K562 (cell line): ENCODE data around the gene MYOM1. TPM values are rescaled to one million over a fixed set of nuclear protein-coding genes. Genes with fewer than 3 reads are reported as not detected.

Source experiments
- ATAC-seq: fragments of 200-7000 bp; cut with Tn5 transposase; 3 replicates; pipeline ENCODE4 v1.9.1; 2020; ENCODE audit warnings: moderate library complexity
- BruUV-seq: library from RNA; stranded (reverse); fragments of 400-500 nt; replicated peaks from 2 replicates; lab custom pipeline; 2021; lab: Mats Ljungman, UMichigan
- CTCF ChIA-PET: fragments of 300-600 bp; formaldehyde crosslinking; extraction: SDS; loops from one replicate; lab custom pipeline; 2021; ENCODE audit warnings: low intra/inter-chr PET ratio; lab: Yijun Ruan, JAX
- POLR2A ChIA-PET: fragments of 300-600, 350-650 bp; sonication (Branson Sonifier 250); formaldehyde crosslinking; extraction: SDS; loops from one replicate; lab custom pipeline; 2021; ENCODE audit warnings: antibody characterized with exemption, inconsistent platforms; lab: Yijun Ruan, JAX
- DNase-seq, 4 experiments: peaks; one replicate each; pipeline versions ENCODE4 v3.0.0 to v3.0.0-alpha.2; 2011 to 2018; ENCODE audit warnings: low spot score in 3 of 4, mixed read lengths in 3 of 4; ENCODE audit errors: extremely low read depth in 1 of 4
- FAIRE-seq: peaks from 2 replicates; lab custom pipeline; 2011; peaks lifted over from hg19 to GRCh38; lab: Jason Lieb, UNC
- H2AFZ ChIP-seq: 2 replicates; pipeline ENCODE4 v1.6.0; 2011; ENCODE audit warnings: low read depth, low read length, control low read depth, inconsistent platforms
- H3K27ac ChIP-seq: fragments of 200-600 bp; 3 replicates; pipeline ENCODE4 v1.8.0; 2011; ENCODE audit warnings: low read depth, mild to moderate bottlenecking, control low read depth, inconsistent platforms, low read length, moderate library complexity, mixed read lengths; ENCODE audit errors: extremely low read depth
- H3K27me3 ChIP-seq, 2 experiments: fragments of 300-600 bp in 1 of 2; 2 replicates in 1 of 2; 3 replicates in 1 of 2; pipeline versions ENCODE4 v1.6.0 to v1.8.0; 2011; ENCODE audit warnings: inconsistent platforms in 2 of 2, low read length in 2 of 2, mild to moderate bottlenecking in 1 of 2, mixed read lengths in 1 of 2, moderate library complexity in 1 of 2; ENCODE audit not compliant: control insufficient read depth in 2 of 2, insufficient read depth in 2 of 2
- H3K36me3 ChIP-seq: fragments of 300-600 bp; 3 replicates; pipeline ENCODE4 v1.8.0; 2011; ENCODE audit warnings: mild to moderate bottlenecking, low read length, inconsistent platforms; ENCODE audit not compliant: control insufficient read depth, insufficient read depth
- H3K4me1 ChIP-seq, 2 experiments: fragments of 200-600 bp in 1 of 2; replicated peaks in 1 of 2; 2 replicates in 1 of 2; 3 replicates in 1 of 2; pipeline versions ENCODE4 v1.5.1 to v1.8.0; 2011; ENCODE audit warnings: inconsistent platforms in 2 of 2, low read length in 2 of 2, mild to moderate bottlenecking in 1 of 2, mixed read lengths in 1 of 2, moderate library complexity in 1 of 2; ENCODE audit not compliant: control insufficient read depth in 2 of 2, insufficient read depth in 2 of 2
- H3K4me2 ChIP-seq: 2 replicates; pipeline ENCODE4 v1.6.1; 2011; ENCODE audit warnings: low read length, control low read depth, inconsistent platforms, mixed read lengths; ENCODE audit not compliant: insufficient read depth
- H3K4me3 ChIP-seq: fragments of 200-600 bp; sonication (generic), shearing (Covaris generic); 2 replicates; pipeline ENCODE4 v1.5.1; 2016; ENCODE audit warnings: control low read depth, inconsistent platforms
- H3K79me2 ChIP-seq: fragments of 200-600 bp; 3 replicates; pipeline ENCODE4 v1.8.0; 2011; ENCODE audit warnings: low read length, inconsistent platforms; ENCODE audit not compliant: control insufficient read depth, insufficient read depth
- H3K9ac ChIP-seq, 2 experiments: 2 replicates each; pipeline versions ENCODE4 v1.6.0 to v1.6.1; 2011; ENCODE audit warnings: low read depth in 2 of 2, low read length in 2 of 2, control low read depth in 1 of 2, inconsistent platforms in 1 of 2, mild to moderate bottlenecking in 1 of 2, mixed read lengths in 1 of 2; ENCODE audit not compliant: insufficient read depth in 1 of 2
- H3K9me1 ChIP-seq: one replicate; pipeline ENCODE4 v1.6.0; 2011; ENCODE audit warnings: inconsistent platforms, mild to moderate bottlenecking, low read length, moderate library complexity; ENCODE audit not compliant: control insufficient read depth, insufficient read depth
- H3K9me3 ChIP-seq: replicated peaks from 2 replicates; pipeline ENCODE4 v1.5.1; 2011; ENCODE audit warnings: low read depth, low read length, inconsistent platforms; ENCODE audit not compliant: control insufficient read depth, insufficient read depth
- H4K20me1 ChIP-seq: replicated peaks from 2 replicates; pipeline ENCODE4 v1.6.1; 2011; ENCODE audit warnings: low read length, inconsistent platforms, mixed read lengths; ENCODE audit not compliant: control insufficient read depth, insufficient read depth
- RBM14 ChIP-seq: fragments of 200-400 bp; formaldehyde crosslinking; IDR thresholded peaks from 2 replicates; pipeline ENCODE4 v1.6.1; 2018; ENCODE audit warnings: low read depth, mild to moderate bottlenecking, low read length, moderate library complexity, borderline replicate concordance; ENCODE audit not compliant: insufficient read depth
- SRSF7 ChIP-seq: fragments of 200-400 bp; formaldehyde crosslinking; optimal IDR thresholded peaks from 2 replicates; pipeline ENCODE3; 2017; ENCODE audit warnings: mild to moderate bottlenecking, low read depth, low read length
- YY1 ChIP-seq, 3 experiments: IDR thresholded peaks; 2 replicates each; pipeline ENCODE4 v1.6.1; 2011; ENCODE audit warnings: low read length in 2 of 3, mild to moderate bottlenecking in 2 of 3, moderate library complexity in 2 of 3, borderline replicate concordance in 1 of 3, control low read depth in 1 of 3, low read depth in 1 of 3; ENCODE audit not compliant: insufficient read depth in 3 of 3, insufficient replicate concordance in 2 of 3, control insufficient read depth in 1 of 3, insufficient read length in 1 of 3; ENCODE audit errors: extremely low read depth in 1 of 3
- ZNF592 ChIP-seq: fragments of 450-650 bp; IDR thresholded peaks from 2 replicates; pipeline ENCODE4 v1.6.1; 2017; ENCODE audit warnings: antibody characterized with exemption, mild to moderate bottlenecking
- ZNF717 ChIP-seq: fragments of 250-450 bp; sonication (Bioruptor Pico); IDR thresholded peaks from 2 replicates; pipeline ENCODE4 v1.5.0; 2021
- WGBS: fragments of 100-300 bp; shearing (Covaris generic); methylation state at CpG from one replicate; pipeline ENCODE4 v1.1.6; 2016; ENCODE audit warnings: low coverage, mixed read lengths; ENCODE audit not compliant: insufficient coverage; ENCODE audit errors: missing lambda C conversion rate; 5-methylcytosine and 5-hydroxymethylcytosine counted together
- in situ Hi-C: fragments of 300-500 bp; cut with MboI; formaldehyde crosslinking; loops from 4 replicates; pipeline ENCODE4 v1.15.0; 2018; ENCODE audit warnings: inconsistent platforms, mixed read lengths
- intact Hi-C: fragments of 100-400 bp; cut with micrococcal nuclease; formaldehyde crosslinking; loops from 2 replicates; pipeline ENCODE4 v1.14.2; 2022
- polyA plus RNA-seq, 8 experiments: library from polyadenylated mRNA; depleted of rRNA in 4 of 8; stranded (reverse) in 5 of 8; unstranded in 3 of 8; fragments of >200 nt; fragmentation: Nextera tagmentation in 2 of 8; fragmentation: Illumina TruSeq in 1 of 8; extraction: Ambion mirVana in 2 of 8; extraction: Trizol in 1 of 8; gene quantifications; 2 replicates each; pipeline versions ENCODE4 v1.2.1 to v1.2.3, GENCODE V29; 2011 to 2014; ENCODE audit warnings: inconsistent platforms in 1 of 8, missing spikeins in 1 of 8
- total RNA-seq, 7 experiments: library from RNA; depleted of rRNA in 6 of 7; stranded (reverse); fragments of >200 nt in 6 of 7; fragmentation: Illumina TruSeq in 2 of 7; extraction: Trizol in 2 of 7; gene quantifications; 2 replicates each; pipeline versions ENCODE4 v1.2.1 to v1.2.3, GENCODE V29; 2011 to 2021; ENCODE audit warnings: low replicate concordance in 1 of 7
- TF ChIP-seq, protein P1 (sequence below), 2 experiments: fragments of 450-650 bp in 1 of 2; sonication (generic) in 1 of 2; formaldehyde crosslinking in 1 of 2; IDR thresholded peaks in 1 of 2; conservative IDR thresholded peaks in 1 of 2; 2 replicates each; pipeline versions ENCODE4 v1.6.1 to v1.8.1; 2016 to 2023; ENCODE audit warnings: mild to moderate bottlenecking in 2 of 2, moderate library complexity in 2 of 2, inconsistent platforms in 1 of 2, missing genetic modification reagents in 1 of 2

MYOM1 gene
- total and polyA plus RNA-seq, 9 of the 15 experiments (the other 6 are each of a cell fraction or from before 2014, with no cell fraction given): 0.01 to 0.62 (median 0.25) TPM

DNA sequence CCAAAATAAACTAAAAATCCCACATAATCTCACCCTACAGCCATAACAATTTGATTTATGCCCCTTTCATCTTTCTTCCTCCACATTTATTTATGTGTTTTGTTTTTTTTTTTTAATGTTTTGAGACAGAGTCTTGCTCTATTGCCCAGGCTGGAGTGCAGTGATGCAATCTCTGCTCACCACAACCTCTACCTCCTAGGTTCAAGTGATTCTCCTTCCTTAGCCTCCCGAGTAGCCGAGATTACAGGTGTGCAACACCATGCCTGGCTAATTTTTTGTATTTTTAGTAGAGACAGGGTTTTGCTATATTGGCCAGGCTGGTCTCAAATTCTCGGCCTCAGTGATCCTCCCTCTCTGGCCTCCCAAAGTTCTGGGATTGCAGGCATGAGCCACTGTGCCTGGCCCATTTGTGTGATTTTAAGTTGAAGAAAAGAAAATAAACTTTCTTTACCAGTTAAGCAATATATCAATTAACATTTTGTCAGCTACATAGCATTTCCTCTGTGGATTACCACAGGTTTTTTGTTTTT lies 170.9 kb downstream of the MYOM1 start (continued):
- TF ChIP-seq, protein P1, sequence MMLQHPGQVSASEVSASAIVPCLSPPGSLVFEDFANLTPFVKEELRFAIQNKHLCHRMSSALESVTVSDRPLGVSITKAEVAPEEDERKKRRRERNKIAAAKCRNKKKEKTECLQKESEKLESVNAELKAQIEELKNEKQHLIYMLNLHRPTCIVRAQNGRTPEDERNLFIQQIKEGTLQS (IDR thresholded peaks at IDR 0.05): peak; percentile 65
- TF ChIP-seq, protein P1 (CRISPR knock-in tag; conservative IDR thresholded peaks at IDR 0.05): no peak
- no peak for TF ChIP-seq ZNF717 (CRISPR knock-in tag)
- no peak for TF ChIP-seq YY1 (IDR thresholded peaks at IDR 0.05; ENCODE audit: borderline replicate concordance in 1 of 3, control insufficient read depth in 1 of 3, extremely low read depth in 1 of 3, insufficient read depth in 3 of 3, insufficient read length in 1 of 3, insufficient replicate concordance in 2 of 3, low read depth in 1 of 3, low read length in 2 of 3)

DNA sequence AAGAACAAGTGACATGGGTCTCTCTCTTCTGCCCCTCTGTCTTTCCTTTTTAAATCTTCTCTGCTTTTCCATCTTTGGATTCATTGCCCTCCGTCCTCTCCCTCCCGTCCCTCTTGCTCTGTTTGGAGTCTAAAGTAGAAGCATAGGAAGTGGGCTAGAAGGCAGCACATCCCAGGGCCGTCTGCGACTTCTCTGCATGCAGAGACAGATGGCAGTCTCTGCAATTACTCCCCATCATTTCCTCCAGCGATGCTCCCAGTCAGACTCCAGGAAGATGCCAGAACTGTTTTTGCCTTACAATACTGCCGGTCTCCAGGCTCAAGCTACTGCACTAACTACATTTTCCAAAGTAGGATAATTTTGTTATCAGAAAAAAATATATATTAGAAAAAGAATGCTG lies 171.6 kb downstream of the MYOM1 start:
- CTCF ChIA-PET: interaction anchor here (0.6 kb wide), 1 partner anchor 518 kb away, joined by 3 read pairs; no protein-coding TSS in a partner anchor
- TF ChIP-seq RBM14: no peak
- TF ChIP-seq SRSF7: no peak
- TF ChIP-seq ZNF592: no peak

More for the DNA sequence above, 171.6 kb downstream of the MYOM1 start:
- Histone ChIP-seq H3K27ac (no peak overlapping the region), H3K36me3 (no peaks in the 10 kb centered on the region), H3K9ac (no peak overlapping the region), H3K9me1 (no peaks in the 10 kb centered on the region), H3K4me2 (no peak overlapping the region), H3K4me3 (no peak overlapping the region), H4K20me1 (no peaks in the 10 kb centered on the region), H2AFZ (peak overlapping the region; percentile 35; the same call in 1 of the 2 replicates), H3K9me3 (no peaks in the 10 kb centered on the region; the same call in 1 of the 2 replicates), H3K4me1 (peaks cover 0 to 9% of the 10 kb centered on the region in 2 experiments; a peak in 3 of 5 replicates), H3K79me2 (no peaks in the 10 kb centered on the region), H3K27me3 (no peaks in the 10 kb centered on the region)
- POLR2A ChIA-PET: no interaction called here
- intact Hi-C loops: no loop called here
- no peak for DNase-seq
- FAIRE-seq: no peak
- BruUV-seq: no TSS peak
- WGBS: 34% methylated on average over 6 of the region's 6 CpGs
- in situ Hi-C loops: no loop called here
- ATAC-seq: no peak
